Breast epithelium (tissue), 4 donors: Measurements from ENCODE around the gene UNC5A. TPM values are rescaled to one million over a fixed set of nuclear protein-coding genes. Genes with fewer than 3 reads are reported as not detected.

ENCODE experiments used
- DNase-seq, 2 donors: peaks; one replicate each; pipeline ENCODE4 v3.0.0-alpha.2; 2019; ENCODE audit warnings: low spot score in 2 of 2
- H3K27ac ChIP-seq, 2 donors: fragments of 200-600 bp; sonication (generic) in 1 of 2; one replicate each; pipeline ENCODE4 v1.5.1; 2016 to 2019; ENCODE audit warnings: mild to moderate bottlenecking in 1 of 2
- H3K27me3 ChIP-seq, 2 donors: fragments of 200-600 bp; sonication (generic) in 1 of 2; one replicate each; pipeline versions ENCODE4 v1.5.1 to v1.6.0; 2017 to 2019; ENCODE audit warnings: control low read depth in 1 of 2, mild to moderate bottlenecking in 1 of 2
- H3K36me3 ChIP-seq: fragments of 200-600 bp; one replicate; pipeline ENCODE4 v1.5.1; 2019
- H3K4me1 ChIP-seq, 2 donors: fragments of 200-600 bp; sonication (generic); one replicate each; pipeline ENCODE4 v1.5.1; 2016 to 2019; ENCODE audit warnings: control low read depth in 1 of 2
- H3K4me3 ChIP-seq, 3 donors: fragments of 200-600 bp; sonication (generic); 1 replicate in 2 of 3; 2 replicates in 1 of 3; pipeline ENCODE4 v1.5.1; 2016 to 2019; ENCODE audit warnings: mild to moderate bottlenecking in 3 of 3, moderate library complexity in 2 of 3
- H3K9me3 ChIP-seq, 2 donors: fragments of 200-600 bp; sonication (generic) in 1 of 2; one replicate each; pipeline ENCODE4 v1.5.1; 2016 to 2019; ENCODE audit warnings: control low read depth in 1 of 2
- CTCF ChIP-seq, 3 donors: fragments of 450-650 bp; IDR thresholded peaks; one replicate each; pipeline ENCODE4 v1.5.1; 2016 to 2017; ENCODE audit warnings: antibody characterized with exemption in 3 of 3, mild to moderate bottlenecking in 3 of 3, moderate library complexity in 3 of 3
- POLR2A ChIP-seq: fragments of 450-650 bp; IDR thresholded peaks from one replicate; pipeline ENCODE4 v1.6.1; 2016; ENCODE audit warnings: antibody characterized with exemption, mild to moderate bottlenecking, moderate library complexity
- POLR2AphosphoS5 ChIP-seq, 3 donors: sonication (generic); formaldehyde crosslinking; IDR thresholded peaks; one replicate each; pipeline ENCODE4 v1.6.1; 2017; ENCODE audit warnings: antibody characterized with exemption in 3 of 3
- intact Hi-C: fragments of 100-400 bp; cut with DNase I; formaldehyde crosslinking; loops from one replicate; pipeline ENCODE4 v1.15.1; 2023; ENCODE audit warnings: low total_unique reads
- total RNA-seq, 3 donors: library from RNA; depleted of rRNA; stranded (reverse); fragments of >200 nt; gene quantifications; one replicate each; pipeline ENCODE4 v1.1.0, GENCODE V29; 2016

Gene UNC5A
- total RNA-seq, 3 donors from 2014 or later: 0.15 to 2.9 TPM; not detected in 1

GRCh38 chr5:176778921-176779465 is 31.4 kb upstream of the UNC5A start:
- Histone ChIP-seq H3K4me3 (no peak overlapping the region), H3K27ac (no peak overlapping the region), H3K36me3 (no peaks in the 10 kb centered on the region), H3K4me1 (no peaks in the 10 kb centered on the region), H3K27me3 (peaks cover 0 to 44% of the 10 kb centered on the region in 2 donors), H3K9me3 (no peaks in the 10 kb centered on the region)
- peak in 1 of 2 donors; percentile 7 for DNase-seq
- TF ChIP-seq POLR2AphosphoS5 (IDR thresholded peaks at IDR 0.05) (no peak), CTCF (IDR thresholded peaks at IDR 0.05) (no peak), POLR2A (no peak)
- intact Hi-C loops: no loop called here

- Histone ChIP-seq H3K36me3 (no peaks in the 10 kb centered on the region), H3K27ac (no peak overlapping the region), H3K4me3 (no peak overlapping the region), H3K4me1 (no peaks in the 10 kb centered on the region), H3K27me3 (peaks cover 0 to 41% of the 10 kb centered on the region in 2 donors), H3K9me3 (no peaks in the 10 kb centered on the region)
- intact Hi-C loops: no loop called here
- TF ChIP-seq CTCF (IDR thresholded peaks at IDR 0.05) (no peak), POLR2AphosphoS5 (IDR thresholded peaks at IDR 0.05) (no peak), POLR2A (no peak)
- DNase-seq: peak in 1 of 2 donors; percentile 25
These were observed 30.8 kb upstream of the UNC5A start for GRCh38 chr5:176779537-176779936.

GRCh38 chr5:176780176-176781053 is 29.9 kb upstream of the UNC5A start:
- intact Hi-C loops: no loop called here
- TF ChIP-seq POLR2AphosphoS5 (IDR thresholded peaks at IDR 0.05): no peak
- TF ChIP-seq POLR2A: no peak
- TF ChIP-seq CTCF (IDR thresholded peaks at IDR 0.05): no peak
- Histone ChIP-seq H3K4me3 (no peak overlapping the region), H3K9me3 (no peaks in the 10 kb centered on the region), H3K27me3 (peaks cover 0 to 47% of the 10 kb centered on the region in 2 donors), H3K27ac (no peak overlapping the region), H3K4me1 (no peaks in the 10 kb centered on the region), H3K36me3 (no peaks in the 10 kb centered on the region)
- DNase-seq: peak in 1 of 2 donors; percentile 31

- Histone ChIP-seq H3K36me3 (no peaks in the 10 kb centered on the region), H3K4me1 (no peaks in the 10 kb centered on the region), H3K27ac (no peak overlapping the region), H3K4me3 (no peak overlapping the region), H3K9me3 (no peaks in the 10 kb centered on the region), H3K27me3 (peaks cover 0 to 52% of the 10 kb centered on the region in 2 donors)
- TF ChIP-seq CTCF (IDR thresholded peaks at IDR 0.05) (no peak), POLR2A (no peak), POLR2AphosphoS5 (IDR thresholded peaks at IDR 0.05) (no peak)
- DNase-seq: peak in 1 of 2 donors; percentile 19
- intact Hi-C loops: no loop called here
These were observed 29.3 kb upstream of the UNC5A start for GRCh38 chr5:176781054-176781375.
